Measurements from ENCODE around the gene RASAL1. TPM values are rescaled to one million over a fixed set of nuclear protein-coding genes. Genes with fewer than 3 reads are reported as not detected.
A peak's percentile ranks its signal among the peaks of the same experiment; 100 is the strongest.

RASAL1 gene
- total RNA-seq, 4 donors from 2014 or later: 17.4 to 98.7 (median 56.6) TPM

DNA sequence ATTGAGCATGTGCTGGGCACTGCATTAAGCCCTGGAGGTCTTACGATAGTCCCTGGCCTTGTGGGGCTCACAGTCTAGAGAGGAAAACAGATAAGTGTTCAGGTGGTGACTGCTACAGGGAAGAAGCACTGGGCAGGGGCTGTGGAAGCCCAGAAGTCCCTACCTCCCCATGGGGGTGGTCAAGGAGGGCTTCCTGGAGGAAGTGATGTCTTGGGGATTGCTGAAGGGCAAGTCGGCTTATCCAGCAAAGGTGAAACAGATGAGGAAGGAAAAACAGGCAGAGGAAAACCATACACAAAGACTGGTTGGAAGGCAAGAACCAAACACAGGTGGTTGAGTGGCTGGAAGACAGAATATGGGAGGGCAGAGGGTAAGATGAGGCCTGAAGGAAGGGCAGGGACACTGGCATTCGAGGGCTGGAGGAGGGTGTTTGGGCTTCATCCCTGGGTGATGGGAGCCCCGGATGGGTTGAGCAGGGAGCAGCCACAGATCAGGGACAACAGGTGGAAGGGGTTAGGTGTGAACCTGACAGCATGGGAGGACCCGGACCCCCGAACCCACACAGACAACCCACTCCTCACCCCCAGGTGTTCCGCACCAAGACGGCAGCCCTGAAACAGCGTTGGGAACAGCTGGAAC, 16.8 kb upstream of the RASAL1 start:
- no peak for DNase-seq
- TF ChIP-seq POLR2A (IDR thresholded peaks at IDR 0.05): no peak
- TF ChIP-seq, protein P1, sequence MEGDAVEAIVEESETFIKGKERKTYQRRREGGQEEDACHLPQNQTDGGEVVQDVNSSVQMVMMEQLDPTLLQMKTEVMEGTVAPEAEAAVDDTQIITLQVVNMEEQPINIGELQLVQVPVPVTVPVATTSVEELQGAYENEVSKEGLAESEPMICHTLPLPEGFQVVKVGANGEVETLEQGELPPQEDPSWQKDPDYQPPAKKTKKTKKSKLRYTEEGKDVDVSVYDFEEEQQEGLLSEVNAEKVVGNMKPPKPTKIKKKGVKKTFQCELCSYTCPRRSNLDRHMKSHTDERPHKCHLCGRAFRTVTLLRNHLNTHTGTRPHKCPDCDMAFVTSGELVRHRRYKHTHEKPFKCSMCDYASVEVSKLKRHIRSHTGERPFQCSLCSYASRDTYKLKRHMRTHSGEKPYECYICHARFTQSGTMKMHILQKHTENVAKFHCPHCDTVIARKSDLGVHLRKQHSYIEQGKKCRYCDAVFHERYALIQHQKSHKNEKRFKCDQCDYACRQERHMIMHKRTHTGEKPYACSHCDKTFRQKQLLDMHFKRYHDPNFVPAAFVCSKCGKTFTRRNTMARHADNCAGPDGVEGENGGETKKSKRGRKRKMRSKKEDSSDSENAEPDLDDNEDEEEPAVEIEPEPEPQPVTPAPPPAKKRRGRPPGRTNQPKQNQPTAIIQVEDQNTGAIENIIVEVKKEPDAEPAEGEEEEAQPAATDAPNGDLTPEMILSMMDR (IDR thresholded peaks at IDR 0.05): no peak
- 19 to 20% methylated on average over 9 of the region's 9 CpGs for WGBS, 2 donors
- no peak overlapping the region for H3K27ac ChIP-seq
- H3K9me3 ChIP-seq: no peaks in the 10 kb centered on the region
- H3K36me3 ChIP-seq: peaks cover 0 to 5% (median 0%) of the 10 kb centered on the region in 3 donors
- H3K4me3 ChIP-seq: peak overlapping the region in 3 of 4 donors; percentile 35 to 68 (median 45)
- intact Hi-C loops (cut with DNase I): no loop called here
- H3K27me3 ChIP-seq: peaks cover 0 to 61% (median 0%) of the 10 kb centered on the region in 4 donors
- H3K4me1 ChIP-seq: peaks cover 0 to 53% (median 24%) of the 10 kb centered on the region in 3 donors

- no peak for TF ChIP-seq POLR2A (IDR thresholded peaks at IDR 0.05)
- TF ChIP-seq, protein P1 (IDR thresholded peaks at IDR 0.05): no peak
- Histone ChIP-seq H3K4me1 (peaks cover 0 to 53% (median 24%) of the 10 kb centered on the region in 3 donors), H3K4me3 (no peak overlapping the region), H3K9me3 (no peaks in the 10 kb centered on the region), H3K36me3 (no peaks in the 10 kb centered on the region), H3K27me3 (peaks cover 0 to 61% (median 0%) of the 10 kb centered on the region in 4 donors), H3K27ac (no peak overlapping the region)
- no peak for DNase-seq
- 84 to 89% methylated on average over 2 of the region's 3 CpGs for WGBS, 2 donors
- intact Hi-C loops (cut with DNase I): no loop called here
Measured at GRCh38 chr12:113151655-113152054, 16.1 kb upstream of the RASAL1 start.

DNA sequence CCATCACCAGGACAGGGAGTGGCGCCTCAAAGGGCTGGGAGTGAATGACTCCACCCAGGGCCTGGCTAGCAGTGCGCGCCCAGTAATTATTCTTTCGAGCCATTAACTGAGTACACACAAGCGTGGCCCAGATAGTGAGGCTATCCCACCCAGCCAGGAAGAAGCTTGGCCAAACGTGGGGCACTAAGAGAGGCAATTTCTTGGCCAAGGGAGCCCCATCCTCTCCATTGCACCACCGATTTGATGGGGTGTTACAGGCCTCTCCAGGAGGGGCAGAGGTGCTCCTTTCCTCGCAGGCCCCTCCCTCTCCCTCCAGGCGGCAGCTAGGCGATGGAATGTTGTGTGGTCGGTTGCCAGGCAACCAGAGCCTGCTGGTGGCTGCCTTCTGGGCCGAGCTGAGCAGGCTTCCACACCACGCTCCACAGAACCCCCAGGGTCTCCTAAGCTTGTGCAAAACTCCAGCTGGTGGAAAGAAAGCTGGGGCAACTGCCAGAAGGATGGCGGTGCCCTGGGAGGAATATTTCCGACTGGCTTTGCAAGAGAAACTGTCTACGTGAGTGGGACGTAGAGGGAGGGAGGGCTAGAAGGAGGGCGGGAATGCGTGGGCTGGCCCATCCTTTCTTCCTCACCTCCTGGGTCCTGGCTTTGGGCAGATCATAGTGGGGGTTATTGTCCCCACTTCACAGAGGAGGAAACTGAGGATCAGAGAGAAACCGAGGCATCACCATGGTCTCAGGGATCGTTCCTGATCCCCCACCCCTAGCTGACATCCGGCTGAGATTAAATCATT, 14.0 kb upstream of the RASAL1 start, which contains the start of gene CFAP73:
Gene CFAP73, plus strand, starts transcription at position 364 of the 790 bp plus-strand sequence. Its CDS starts 134 bp downstream, at position 498.
- DNase-seq: no peak
- intact Hi-C loops (cut with DNase I): no loop called here
- Histone ChIP-seq H3K4me3 (peak within 1 kb of the TSS in 1 of 4 donors; percentile 26), H3K27ac (peak within 1 kb of the TSS in 2 of 4 donors; percentile 28 to 33), H3K27me3 (peaks cover 0 to 46% (median 0%) of the 10 kb centered on the region in 4 donors), H3K36me3 (no peaks in the 10 kb centered on the region), H3K4me1 (peaks cover 0 to 39% (median 20%) of the 10 kb centered on the region in 3 donors), H3K9me3 (no peaks in the 10 kb centered on the region)
- TF ChIP-seq, protein P1 (IDR thresholded peaks at IDR 0.05): peak in 1 of 6 experiments; percentile 25
- TF ChIP-seq POLR2A (IDR thresholded peaks at IDR 0.05): peak in 1 of 4 donors; percentile 14
- WGBS, 2 donors: 20 to 26% methylated on average over 17 to 18 of the region's 22 CpGs

GRCh38 chr12:113146999-113147398, 11.4 kb upstream of the RASAL1 start:
- H3K27me3 ChIP-seq: peaks cover 0 to 24% (median 0%) of the 10 kb centered on the region in 4 donors
- H3K9me3 ChIP-seq: no peaks in the 10 kb centered on the region
- no peak for DNase-seq
- H3K36me3 ChIP-seq: no peaks in the 10 kb centered on the region
- no peak overlapping the region for H3K27ac ChIP-seq
- 66 to 83% methylated on average over 2 of the region's 2 CpGs for whole genome bisulfite sequencing, 2 donors
- intact Hi-C loops (cut with DNase I): no loop called here
- TF ChIP-seq, protein P1 (IDR thresholded peaks at IDR 0.05): no peak
- no peak for TF ChIP-seq POLR2A (IDR thresholded peaks at IDR 0.05)
- no peak overlapping the region for H3K4me3 ChIP-seq
- H3K4me1 ChIP-seq: peaks cover 0 to 19% (median 9%) of the 10 kb centered on the region in 3 donors

All from esophagus squamous epithelium (tissue), 5 donors.